Mesendoderm (in vitro differentiated cells): ENCODE measurements around the gene FSTL5.

ENCODE experiments used
- DNase-seq: peaks from one replicate; pipeline ENCODE4 v3.0.0; 2013
- H2AK5ac ChIP-seq: 2 replicates; pipeline ENCODE4 v1.6.1; 2013; ENCODE audit warnings: low read length, inconsistent platforms
- H2BK120ac ChIP-seq: 2 replicates; pipeline ENCODE4 v1.6.1; 2013; ENCODE audit warnings: low read depth, mild to moderate bottlenecking, low read length, moderate library complexity, mixed read lengths
- H2BK15ac ChIP-seq: replicated peaks from 2 replicates; pipeline ENCODE4 v1.6.1; 2013; ENCODE audit warnings: low read depth, mild to moderate bottlenecking, moderate library complexity
- H2BK5ac ChIP-seq: 2 replicates; pipeline ENCODE4 v1.6.1; 2013; ENCODE audit warnings: low read length, inconsistent platforms
- H3K18ac ChIP-seq: 2 replicates; pipeline ENCODE4 v1.6.1; 2013; ENCODE audit warnings: mild to moderate bottlenecking, low read length, mixed read lengths
- H3K23ac ChIP-seq: one replicate; pipeline ENCODE4 v1.6.1; 2013; ENCODE audit warnings: low read length
- H3K27ac ChIP-seq: 2 replicates; pipeline ENCODE4 v1.5.1; 2013; ENCODE audit warnings: low read depth, mild to moderate bottlenecking, inconsistent platforms, low read length, moderate library complexity
- H3K27me3 ChIP-seq: 2 replicates; pipeline ENCODE4 v1.6.1; 2013; ENCODE audit warnings: low read length, control low read depth, mild to moderate bottlenecking, inconsistent platforms; ENCODE audit not compliant: insufficient read depth, poor library complexity
- H3K36me3 ChIP-seq: 2 replicates; pipeline ENCODE4 v1.6.1; 2013; ENCODE audit warnings: low read length, inconsistent platforms; ENCODE audit not compliant: control insufficient read depth, insufficient read depth
- H3K4ac ChIP-seq: one replicate; pipeline ENCODE4 v1.6.1; 2013; ENCODE audit warnings: low read depth, mild to moderate bottlenecking, low read length, moderate library complexity
- H3K4me1 ChIP-seq: 2 replicates; pipeline ENCODE4 v1.6.1; 2013; ENCODE audit warnings: low read depth, low read length, inconsistent platforms; ENCODE audit not compliant: control insufficient read depth
- H3K4me2 ChIP-seq: 2 replicates; pipeline ENCODE4 v1.6.1; 2013; ENCODE audit warnings: low read length
- H3K4me3 ChIP-seq: 2 replicates; pipeline ENCODE4 v1.5.1; 2013; ENCODE audit warnings: mild to moderate bottlenecking, low read length
- H3K56ac ChIP-seq: one replicate; pipeline ENCODE4 v1.6.1; 2013; ENCODE audit warnings: low read length
- H3K79me1 ChIP-seq: 2 replicates; pipeline ENCODE4 v1.6.1; 2013; ENCODE audit warnings: low read length, inconsistent platforms
- H3K79me2 ChIP-seq: 2 replicates; pipeline ENCODE4 v1.6.1; 2013; ENCODE audit warnings: mild to moderate bottlenecking, low read length; ENCODE audit not compliant: control insufficient read depth, insufficient read depth
- H3K9ac ChIP-seq: 2 replicates; pipeline ENCODE4 v1.6.1; 2013; ENCODE audit warnings: low read length, inconsistent platforms
- H4K5ac ChIP-seq: one replicate; pipeline ENCODE4 v1.6.1; 2013; ENCODE audit warnings: low read length
- H4K8ac ChIP-seq: one replicate; pipeline ENCODE4 v1.6.1; 2013; ENCODE audit warnings: low read depth, mild to moderate bottlenecking, control low read depth, low read length, moderate library complexity
- WGBS: extraction: QIAGEN DNeasy Blood & Tissue Kit; methylation state at CpG from one replicate; pipeline ENCODE4 v1.1.7; 2013; ENCODE audit warnings: low lambda C conversion rate, missing lambda C conversion rate; ENCODE audit not compliant: insufficient coverage; ENCODE audit errors: extremely low coverage; 5-methylcytosine and 5-hydroxymethylcytosine counted together

The FSTL5 gene

DNA sequence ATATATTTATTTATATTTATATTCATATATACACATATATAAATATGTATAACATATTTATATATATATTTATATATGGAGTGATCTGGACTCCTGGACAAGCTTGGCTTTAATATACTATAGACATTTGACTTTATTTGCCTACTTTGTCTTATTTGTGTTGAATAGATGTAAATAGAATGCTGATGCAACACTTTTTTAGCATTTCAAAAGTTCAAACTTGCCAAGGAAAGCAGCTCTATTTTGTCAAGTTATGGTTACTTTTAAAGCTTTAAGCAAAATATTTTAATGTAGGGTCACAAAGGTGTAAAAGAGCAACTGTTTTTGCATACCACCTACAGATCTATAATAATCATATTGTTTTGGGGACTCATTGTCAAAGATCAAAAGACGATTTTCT, 61.1 kb downstream of the FSTL5 start:
- no peaks in the 10 kb centered on the region for H3K79me2 ChIP-seq
- H3K4ac ChIP-seq: no peak overlapping the region
- H3K56ac ChIP-seq: no peak overlapping the region
- no peaks in the 10 kb centered on the region for H3K79me1 ChIP-seq
- no peak for DNase-seq
- H2BK5ac ChIP-seq: no peak overlapping the region
- H2BK120ac ChIP-seq: no peak overlapping the region
- no peaks in the 10 kb centered on the region for H3K36me3 ChIP-seq
- H4K5ac ChIP-seq: no peak overlapping the region
- whole genome bisulfite sequencing: no CpG with 5 or more reads among the region's 1 CpG
- no peak overlapping the region for H3K23ac ChIP-seq
- no peak overlapping the region for H3K9ac ChIP-seq
- no peaks in the 10 kb centered on the region for H3K27me3 ChIP-seq
- no peak overlapping the region for H3K4me3 ChIP-seq
- H2AK5ac ChIP-seq: no peak overlapping the region
- no peak overlapping the region for H3K4me2 ChIP-seq
- H4K8ac ChIP-seq: no peak overlapping the region
- no peaks in the 10 kb centered on the region for H3K4me1 ChIP-seq
- no peak overlapping the region for H3K18ac ChIP-seq
- no peak overlapping the region for H2BK15ac ChIP-seq
- H3K27ac ChIP-seq: no peak overlapping the region

DNA sequence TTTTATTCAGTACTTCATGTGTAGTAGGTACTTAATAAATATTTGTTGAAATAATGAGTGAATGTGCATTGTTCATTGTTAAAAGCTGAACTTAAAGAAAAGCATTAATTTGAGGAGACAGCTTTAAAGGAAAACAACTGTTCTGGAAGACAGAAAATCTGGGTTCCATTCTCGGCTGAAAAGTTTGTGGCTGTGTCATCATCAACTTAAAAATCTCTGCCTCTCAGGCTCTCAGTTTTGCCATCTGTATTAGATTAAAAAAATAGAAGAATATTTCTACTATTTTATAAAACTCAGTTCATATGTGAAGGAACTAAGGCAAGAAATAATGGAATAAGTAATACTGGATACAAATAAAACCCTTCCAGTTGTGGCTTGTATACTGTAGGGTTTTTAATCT, 62.5 kb downstream of the FSTL5 start:
- Histone ChIP-seq H3K4me1 (no peaks in the 10 kb centered on the region), H3K27ac (no peak overlapping the region), H3K4me3 (no peak overlapping the region), H3K56ac (no peak overlapping the region), H3K4me2 (no peak overlapping the region), H4K8ac (no peak overlapping the region), H3K27me3 (no peaks in the 10 kb centered on the region), H3K18ac (no peak overlapping the region), H3K79me1 (no peaks in the 10 kb centered on the region), H3K9ac (no peak overlapping the region), H4K5ac (no peak overlapping the region), H2BK15ac (no peak overlapping the region), H2BK5ac (no peak overlapping the region), H2BK120ac (no peak overlapping the region), H3K79me2 (no peaks in the 10 kb centered on the region), H3K4ac (no peak overlapping the region), H2AK5ac (no peak overlapping the region), H3K36me3 (no peaks in the 10 kb centered on the region), H3K23ac (no peak overlapping the region)
- no peak for DNase-seq
- WGBS: no CpG with 5 or more reads among the region's 1 CpG

DNA sequence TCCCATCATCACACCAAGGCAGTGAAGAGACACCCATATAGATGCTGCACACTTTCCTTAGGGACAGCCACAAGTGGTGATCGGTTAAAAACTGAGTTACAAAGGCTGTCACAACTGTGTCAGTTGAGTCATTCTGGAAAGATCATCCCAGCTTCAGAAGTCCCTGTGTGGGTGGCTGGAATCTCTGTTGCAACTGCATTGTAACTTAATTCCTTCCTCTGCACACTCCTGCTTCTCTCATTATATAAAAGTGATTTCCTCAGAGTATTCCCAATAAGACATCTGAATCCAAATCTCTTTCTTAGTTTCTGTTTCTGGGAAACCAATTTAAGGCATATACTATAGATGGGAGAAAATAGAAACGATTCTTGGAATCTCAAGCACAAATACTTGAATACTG, 88.1 kb downstream of the FSTL5 start:
- no peaks in the 10 kb centered on the region for H3K4me1 ChIP-seq
- no peak overlapping the region for H3K56ac ChIP-seq
- no peak for DNase-seq
- H3K36me3 ChIP-seq: no peaks in the 10 kb centered on the region
- H4K5ac ChIP-seq: no peak overlapping the region
- no peak overlapping the region for H3K23ac ChIP-seq
- no peaks in the 10 kb centered on the region for H3K79me1 ChIP-seq
- H3K4me2 ChIP-seq: no peak overlapping the region
- H2BK5ac ChIP-seq: no peak overlapping the region
- no peak overlapping the region for H3K4ac ChIP-seq
- H2BK15ac ChIP-seq: no peak overlapping the region
- no peak overlapping the region for H3K27ac ChIP-seq
- no peak overlapping the region for H3K4me3 ChIP-seq
- no peak overlapping the region for H3K9ac ChIP-seq
- H3K79me2 ChIP-seq: no peaks in the 10 kb centered on the region
- no peak overlapping the region for H4K8ac ChIP-seq
- no peak overlapping the region for H2BK120ac ChIP-seq
- no CpG with 5 or more reads among the region's 2 CpGs for WGBS
- no peak overlapping the region for H2AK5ac ChIP-seq
- H3K18ac ChIP-seq: no peak overlapping the region
- H3K27me3 ChIP-seq: no peaks in the 10 kb centered on the region

DNA sequence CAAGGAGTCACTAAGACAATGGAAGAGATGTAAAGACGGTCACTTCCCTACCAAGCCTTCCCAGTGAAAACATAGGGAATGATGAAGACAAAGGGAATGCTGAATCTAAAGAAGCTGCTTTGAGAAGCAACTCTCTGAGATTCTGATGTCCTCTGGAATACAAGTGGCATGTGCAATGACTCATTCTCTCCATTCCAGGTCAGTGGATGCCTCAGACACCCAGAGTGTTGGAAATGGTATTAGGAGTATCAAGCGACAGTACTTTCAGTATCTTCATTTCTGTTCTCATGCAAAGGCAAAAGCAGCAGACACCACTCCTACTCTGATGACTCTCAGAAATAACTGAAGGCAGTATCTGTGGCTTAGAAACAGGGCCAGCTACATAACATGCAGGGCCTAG, 102.6 kb downstream of the FSTL5 start:
- DNase-seq: peak; percentile 85
- Histone ChIP-seq H3K56ac (no peak overlapping the region), H3K4me3 (no peak overlapping the region), H3K18ac (no peak overlapping the region), H4K5ac (no peak overlapping the region), H3K23ac (no peak overlapping the region), H3K36me3 (no peaks in the 10 kb centered on the region), H3K79me1 (no peaks in the 10 kb centered on the region), H3K9ac (no peak overlapping the region), H3K27ac (no peak overlapping the region), H3K4me1 (peaks cover 2% of the 10 kb centered on the region), H2BK120ac (no peak overlapping the region), H4K8ac (no peak overlapping the region), H3K79me2 (no peaks in the 10 kb centered on the region), H2BK15ac (no peak overlapping the region), H3K27me3 (no peaks in the 10 kb centered on the region), H2AK5ac (no peak overlapping the region), H2BK5ac (no peak overlapping the region), H3K4ac (no peak overlapping the region), H3K4me2 (no peak overlapping the region)
- no CpG with 5 or more reads among the region's 2 CpGs for WGBS

DNA sequence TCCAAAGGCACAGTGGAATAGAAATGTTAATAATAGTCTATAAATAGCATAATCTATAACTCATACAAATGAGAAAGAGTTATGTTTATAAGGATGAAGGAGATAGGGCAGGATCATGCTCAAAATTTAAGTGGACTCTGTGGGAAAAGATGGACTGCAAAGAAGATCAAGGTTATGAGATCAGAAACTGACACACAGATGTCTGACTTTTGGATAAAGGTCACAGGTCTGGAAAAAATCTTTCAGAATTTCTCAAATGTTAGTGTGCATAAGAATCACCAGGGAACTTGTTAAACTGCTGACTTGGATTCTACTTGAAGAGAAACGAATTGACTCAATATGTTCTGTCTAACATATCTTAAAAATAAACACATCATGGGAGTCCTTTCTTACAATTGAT, 104.1 kb downstream of the FSTL5 start:
- no peak overlapping the region for H2AK5ac ChIP-seq
- H3K4me1 ChIP-seq: peaks cover 2% of the 10 kb centered on the region
- H3K18ac ChIP-seq: no peak overlapping the region
- H3K27ac ChIP-seq: no peak overlapping the region
- no peak overlapping the region for H4K5ac ChIP-seq
- no peaks in the 10 kb centered on the region for H3K27me3 ChIP-seq
- no peak overlapping the region for H3K4me2 ChIP-seq
- no peaks in the 10 kb centered on the region for H3K36me3 ChIP-seq
- no peak overlapping the region for H3K56ac ChIP-seq
- no peak overlapping the region for H3K4me3 ChIP-seq
- DNase-seq: no peak
- H2BK15ac ChIP-seq: no peak overlapping the region
- H3K23ac ChIP-seq: no peak overlapping the region
- H3K9ac ChIP-seq: no peak overlapping the region
- no peak overlapping the region for H2BK120ac ChIP-seq
- H3K79me2 ChIP-seq: no peaks in the 10 kb centered on the region
- H2BK5ac ChIP-seq: no peak overlapping the region
- no peaks in the 10 kb centered on the region for H3K79me1 ChIP-seq
- H3K4ac ChIP-seq: no peak overlapping the region
- no peak overlapping the region for H4K8ac ChIP-seq
- WGBS: no CpG with 5 or more reads among the region's 1 CpG

DNA sequence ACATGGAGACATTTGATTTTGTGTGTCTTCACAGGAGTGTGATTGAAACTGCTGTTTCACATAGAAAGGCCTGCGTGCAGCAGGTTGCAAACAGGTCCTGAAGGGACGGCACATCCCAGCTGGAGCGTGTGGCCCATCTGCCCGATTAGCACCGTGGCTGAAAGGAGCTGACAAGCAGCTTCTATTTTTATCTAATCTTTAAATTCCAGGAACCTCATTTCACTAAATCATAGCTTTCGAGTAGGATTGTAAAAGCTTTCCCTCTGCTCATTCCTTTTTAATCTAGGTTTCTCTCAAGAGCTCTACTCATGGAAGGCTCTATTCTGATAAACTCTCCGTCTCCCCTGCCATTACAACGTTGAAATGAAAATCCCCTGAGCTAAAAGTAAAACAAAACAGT, 106.8 kb downstream of the FSTL5 start:
- no peaks in the 10 kb centered on the region for H3K36me3 ChIP-seq
- WGBS: no CpG with 5 or more reads among the region's 8 CpGs
- peaks cover 2% of the 10 kb centered on the region for H3K4me1 ChIP-seq
- H3K4me2 ChIP-seq: no peak overlapping the region
- H3K4ac ChIP-seq: no peak overlapping the region
- no peak overlapping the region for H3K23ac ChIP-seq
- H3K56ac ChIP-seq: no peak overlapping the region
- no peak overlapping the region for H2BK120ac ChIP-seq
- H3K18ac ChIP-seq: no peak overlapping the region
- H3K79me2 ChIP-seq: no peaks in the 10 kb centered on the region
- no peak overlapping the region for H4K5ac ChIP-seq
- no peak overlapping the region for H3K27ac ChIP-seq
- H2AK5ac ChIP-seq: no peak overlapping the region
- no peak overlapping the region for H4K8ac ChIP-seq
- H3K9ac ChIP-seq: no peak overlapping the region
- H3K79me1 ChIP-seq: no peaks in the 10 kb centered on the region
- DNase-seq: peak; percentile 13
- H2BK5ac ChIP-seq: no peak overlapping the region
- H3K27me3 ChIP-seq: no peaks in the 10 kb centered on the region
- no peak overlapping the region for H2BK15ac ChIP-seq
- no peak overlapping the region for H3K4me3 ChIP-seq
